ENCODE data around the gene MICU1. TPM values are rescaled to one million over a fixed set of nuclear protein-coding genes. Genes with fewer than 3 reads are reported as not detected.

The MICU1 gene
- total RNA-seq, 1 donor from 2014 or later: 79.8 TPM

DNA sequence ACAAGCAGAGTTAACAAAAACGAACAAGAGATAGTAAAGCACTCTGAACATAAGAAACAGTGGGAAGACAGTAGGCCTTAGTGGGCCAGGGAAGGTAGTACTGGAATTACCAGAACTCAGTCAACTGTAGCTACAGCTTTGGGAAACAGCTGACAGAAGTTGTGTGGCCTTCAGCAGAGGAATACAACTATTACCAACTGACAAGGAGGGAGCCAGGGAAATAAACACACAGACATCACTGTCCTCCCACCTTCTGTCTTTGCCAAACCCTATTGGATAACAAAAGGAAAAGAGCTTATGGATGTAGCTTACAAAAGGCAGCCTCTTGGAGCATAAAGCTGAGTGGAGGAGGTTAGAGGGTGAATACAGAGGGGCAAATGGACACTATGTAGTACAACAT, 15.4 kb downstream of the MICU1 start:
- H3K4me1 Mint-ChIP-seq: peaks cover 6% of the 10 kb centered on the region
- TF ChIP-seq CTCF (IDR thresholded peaks at IDR 0.05): no peak
- no peak for TF ChIP-seq EZH2phosphoT487 (IDR thresholded peaks at IDR 0.05)
- no peak for TF ChIP-seq EZH2 (IDR thresholded peaks at IDR 0.05)
- DNase-seq (ENCODE audit: low spot score): no peak

GRCh38 chr10:72605122-72605521, 20.8 kb downstream of the MICU1 start:
- TF ChIP-seq CTCF (IDR thresholded peaks at IDR 0.05): no peak
- TF ChIP-seq EZH2phosphoT487 (IDR thresholded peaks at IDR 0.05): no peak
- TF ChIP-seq EZH2 (IDR thresholded peaks at IDR 0.05): no peak
- no peaks in the 10 kb centered on the region for H3K4me1 ChIP-seq
- H3K27ac Mint-ChIP-seq: no peak overlapping the region

More for the DNA sequence above, 15.4 kb downstream of the MICU1 start:
- no peak overlapping the region for H3K9ac ChIP-seq
- no peak overlapping the region for H2AFZ ChIP-seq (replicated peaks)
- no peak overlapping the region for H3K4me3 ChIP-seq
- peaks cover 12% of the 10 kb centered on the region for H3K9me3 Mint-ChIP-seq
- no peaks in the 10 kb centered on the region for H3K4me1 ChIP-seq
- no peaks in the 10 kb centered on the region for H3K9me3 ChIP-seq (ENCODE audit: low read depth)
- peaks cover 13% of the 10 kb centered on the region for H3K36me3 Mint-ChIP-seq
- H3K27me3 Mint-ChIP-seq (ENCODE audit: insufficient read depth, low read depth): no peaks in the 10 kb centered on the region
- no peak overlapping the region for H3K4me2 ChIP-seq
- H3K36me3 ChIP-seq: no peaks in the 10 kb centered on the region
- no peaks in the 10 kb centered on the region for H3F3A ChIP-seq (ENCODE audit: low read depth)
- H3K27me3 ChIP-seq: no peaks in the 10 kb centered on the region
- no peak overlapping the region for H3K4me3 Mint-ChIP-seq
- H3K79me2 ChIP-seq (ENCODE audit: low read depth): peaks cover 76% of the 10 kb centered on the region
- peak overlapping the region; percentile 29 for H3K27ac ChIP-seq
- no peak overlapping the region for H3K27ac Mint-ChIP-seq
- no peaks in the 10 kb centered on the region for H4K20me1 ChIP-seq (ENCODE audit: low read depth)

DNA sequence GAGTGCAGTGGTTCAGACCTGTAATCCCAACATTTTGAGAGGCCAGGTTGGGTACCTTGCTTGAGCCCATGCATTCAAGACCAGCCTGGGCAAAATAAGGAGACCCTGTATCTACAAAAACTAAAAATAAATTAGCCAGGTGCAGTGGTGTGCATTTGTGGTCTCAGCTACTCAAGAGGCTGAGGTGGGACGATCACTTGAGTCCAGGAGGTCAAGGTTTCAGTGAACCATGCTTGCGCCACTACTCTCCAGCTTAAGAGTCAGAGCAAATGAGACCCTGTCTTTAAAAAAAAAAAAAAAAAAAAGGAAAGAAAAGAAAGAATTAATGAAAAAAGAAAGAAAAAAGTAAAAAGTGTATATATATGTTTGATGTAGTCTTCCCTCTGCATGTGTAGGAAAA, 24.7 kb downstream of the MICU1 start:
- Histone ChIP-seq H3K4me1 (peaks cover 13% of the 10 kb centered on the region), H3K27me3 (no peaks in the 10 kb centered on the region)
- H3K27me3 Mint-ChIP-seq (ENCODE audit: insufficient read depth, low read depth): no peaks in the 10 kb centered on the region

More at GRCh38 chr10:72605122-72605521, 20.8 kb downstream of the MICU1 start:
- no peak overlapping the region for H3K4me3 ChIP-seq
- no peak overlapping the region for H3K27ac ChIP-seq
- Mint-ChIP-seq H3K9me3 (peaks cover 9% of the 10 kb centered on the region), H3K36me3 (peaks cover 10% of the 10 kb centered on the region), H3K27me3 (ENCODE audit: insufficient read depth, low read depth) (no peaks in the 10 kb centered on the region), H3K4me1 (no peaks in the 10 kb centered on the region), H3K4me3 (no peak overlapping the region)
- no peaks in the 10 kb centered on the region for H3F3A ChIP-seq (ENCODE audit: low read depth)
- no peak overlapping the region for H3K4me2 ChIP-seq
- H3K9me3 ChIP-seq (ENCODE audit: low read depth): no peaks in the 10 kb centered on the region
- H3K27me3 ChIP-seq: no peaks in the 10 kb centered on the region
- H4K20me1 ChIP-seq (ENCODE audit: low read depth): no peaks in the 10 kb centered on the region
- no peak overlapping the region for H2AFZ ChIP-seq (replicated peaks)
- DNase-seq (ENCODE audit: low spot score): no peak
- H3K79me2 ChIP-seq (ENCODE audit: low read depth): peaks cover 50% of the 10 kb centered on the region
- no peaks in the 10 kb centered on the region for H3K36me3 ChIP-seq
- H3K9ac ChIP-seq: no peak overlapping the region

More for the DNA sequence above, 24.7 kb downstream of the MICU1 start:
- no peaks in the 10 kb centered on the region for H4K20me1 ChIP-seq (ENCODE audit: low read depth)
- no peaks in the 10 kb centered on the region for H3K4me1 Mint-ChIP-seq
- H3K4me3 ChIP-seq: no peak overlapping the region
- H3K79me2 ChIP-seq (ENCODE audit: low read depth): peaks cover 40% of the 10 kb centered on the region
- no peaks in the 10 kb centered on the region for H3K36me3 ChIP-seq
- no peak overlapping the region for H3K4me3 Mint-ChIP-seq
- H3F3A ChIP-seq (ENCODE audit: low read depth): peaks cover 18% of the 10 kb centered on the region
- DNase-seq (ENCODE audit: low spot score): no peak
- no peak overlapping the region for H3K27ac Mint-ChIP-seq
- no peak for TF ChIP-seq EZH2phosphoT487 (IDR thresholded peaks at IDR 0.05)
- TF ChIP-seq CTCF (IDR thresholded peaks at IDR 0.05): no peak
- no peaks in the 10 kb centered on the region for H3K9me3 ChIP-seq (ENCODE audit: low read depth)
- no peak overlapping the region for H3K9ac ChIP-seq
- H3K36me3 Mint-ChIP-seq: peaks cover 2% of the 10 kb centered on the region
- no peak overlapping the region for H2AFZ ChIP-seq (replicated peaks)
- H3K27ac ChIP-seq: no peak overlapping the region
- no peaks in the 10 kb centered on the region for H3K9me3 Mint-ChIP-seq
- no peak overlapping the region for H3K4me2 ChIP-seq

All from neural progenitor cell (in vitro differentiated cells).